HG02759 (cell line): ENCODE data around the gene CYB5RL.
"Not testable (repeated sequence)": the region's sequence is repeated elsewhere in the genome, so short reads cannot be mapped to it uniquely, and the experiment has no call there.

ENCODE experiments used
- ATAC-seq: cut with Tn5 transposase; IDR thresholded peaks from one replicate; pipeline ENCODE4 v1.9.1; 2021; ENCODE audit warnings: mild to moderate bottlenecking, moderate library complexity; ENCODE audit not compliant: unreplicated experiment

The CYB5RL gene

GRCh38 chr1:54227091-54227602 lies 27.3 kb upstream of the CYB5RL start:
- no peak for ATAC-seq

- ATAC-seq = no peak
These were observed 26.2 kb upstream of the CYB5RL start for GRCh38 chr1:54225986-54226559.

- ATAC-seq = no peak
These were observed 25.5 kb upstream of the CYB5RL start for GRCh38 chr1:54225378-54225777.

- ATAC-seq = no peak
These were observed 24.4 kb upstream of the CYB5RL start for GRCh38 chr1:54224233-54224632.

- no peak for ATAC-seq
These were observed 23.8 kb upstream of the CYB5RL start for GRCh38 chr1:54223441-54224202.

GRCh38 chr1:54222711-54223110 lies 22.9 kb upstream of the CYB5RL start:
- no peak for ATAC-seq

GRCh38 chr1:54221867-54222484 lies 22.1 kb upstream of the CYB5RL start:
- no peak for ATAC-seq

- no peak for ATAC-seq
These were observed 21.4 kb upstream of the CYB5RL start for GRCh38 chr1:54221113-54221834.

GRCh38 chr1:54220004-54220811 lies 20.4 kb upstream of the CYB5RL start:
- no peak for ATAC-seq

GRCh38 chr1:54219688-54220003 lies 19.8 kb upstream of the CYB5RL start:
- no peak for ATAC-seq

- ATAC-seq = no peak
These were observed 19.3 kb upstream of the CYB5RL start for GRCh38 chr1:54218883-54219687.

- ATAC-seq = no peak
These were observed 15.7 kb upstream of the CYB5RL start for GRCh38 chr1:54215523-54215922.

GRCh38 chr1:54212872-54213271 lies 13.0 kb upstream of the CYB5RL start:
- ATAC-seq = no peak

- ATAC-seq = not testable (repeated sequence)
These were observed 8.1 kb upstream of the CYB5RL start for GRCh38 chr1:54207896-54208295.

- no peak for ATAC-seq
These were observed 7.5 kb upstream of the CYB5RL start for GRCh38 chr1:54207287-54207686.

- no peak for ATAC-seq
These were observed 4.4 kb upstream of the CYB5RL start for GRCh38 chr1:54204199-54204598.

GRCh38 chr1:54200519-54200997 lies 728 bp upstream of the CYB5RL start:
- peak; percentile 10 for ATAC-seq

GRCh38 chr1:54199151-54199764 lies 572 bp downstream of the CYB5RL start:
- ATAC-seq = peak; percentile 4

GRCh38 chr1:54193453-54193852 lies 6.4 kb downstream of the CYB5RL start:
- ATAC-seq = no peak
